ENCODE measurements around the gene TTC28. TPM values are rescaled to one million over a fixed set of nuclear protein-coding genes. Genes with fewer than 3 reads are reported as not detected.
"Not testable (repeated sequence)": the region's sequence is repeated elsewhere in the genome, so short reads cannot be mapped to it uniquely, and the experiment has no call there.

TTC28 gene
- total RNA-seq, 1 experiment from 2014 or later = 7.6 TPM

- in situ Hi-C loops (cut with HindIII; ENCODE audit: low sequenced_read_pairs); DNase-seq (ENCODE audit: low spot score): not testable (repeated sequence)
These were observed 64.2 kb downstream of the TTC28 start for GRCh38 chr22:28615423-28615822.

DNA sequence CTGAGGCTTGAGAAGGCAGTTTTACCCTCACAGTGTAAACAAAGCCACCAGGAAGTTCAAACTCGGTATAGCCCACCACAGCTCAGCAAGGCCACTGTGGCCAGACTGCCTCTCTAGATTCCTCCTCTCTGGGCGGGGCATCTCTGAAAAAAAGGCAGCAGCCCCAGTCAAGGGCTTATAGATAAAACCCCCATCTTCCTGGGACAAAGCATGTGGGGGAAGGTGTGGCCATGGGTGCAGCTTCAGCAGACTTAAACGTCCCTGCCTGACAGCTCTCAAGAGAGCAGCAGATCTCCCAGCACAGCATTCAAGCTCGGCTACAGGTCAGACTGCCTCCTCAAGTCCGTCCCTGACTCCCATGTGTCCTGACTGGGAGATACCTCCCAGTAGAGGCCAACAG lies 69.7 kb downstream of the TTC28 start:
- in situ Hi-C loops (cut with HindIII; ENCODE audit: low sequenced_read_pairs) = no loop called here
- no peak for DNase-seq (ENCODE audit: low spot score)

GRCh38 chr22:28608546-28608945 lies 71.1 kb downstream of the TTC28 start:
- in situ Hi-C loops (cut with HindIII; ENCODE audit: low sequenced_read_pairs) = no loop called here
- no peak for DNase-seq (ENCODE audit: low spot score)

GRCh38 chr22:28607795-28608194 lies 71.8 kb downstream of the TTC28 start:
- in situ Hi-C loops (cut with HindIII; ENCODE audit: low sequenced_read_pairs) = no loop called here
- no peak for DNase-seq (ENCODE audit: low spot score)

GRCh38 chr22:28604966-28605761 lies 74.5 kb downstream of the TTC28 start:
- in situ Hi-C loops (cut with HindIII; ENCODE audit: low sequenced_read_pairs) = no loop called here
- no peak for DNase-seq (ENCODE audit: low spot score)

DNA sequence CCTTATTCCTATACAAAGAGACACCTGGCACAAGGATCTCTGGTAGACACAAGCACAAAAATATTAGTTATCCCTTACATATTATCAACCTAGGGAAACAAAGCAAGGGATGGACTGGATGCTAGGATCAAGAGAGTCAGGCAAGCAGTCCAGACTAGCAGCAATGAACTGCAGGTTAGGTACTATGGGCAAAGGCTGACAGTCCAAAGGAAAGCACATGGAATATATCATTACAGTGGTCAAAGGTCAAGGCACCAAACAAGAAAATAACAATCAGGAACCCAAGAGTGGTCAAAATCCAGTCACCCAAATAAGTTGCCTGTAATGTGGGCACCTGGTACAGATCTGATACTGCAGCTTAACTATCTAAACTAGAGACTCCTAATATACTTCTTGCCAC lies 77.7 kb downstream of the TTC28 start:
- no peak for DNase-seq (ENCODE audit: low spot score)
- in situ Hi-C loops (cut with HindIII; ENCODE audit: low sequenced_read_pairs) = no loop called here

GRCh38 chr22:28600546-28601143 lies 79.0 kb downstream of the TTC28 start:
- in situ Hi-C loops (cut with HindIII; ENCODE audit: low sequenced_read_pairs) = no loop called here
- DNase-seq (ENCODE audit: low spot score) = peak; percentile 69

DNA sequence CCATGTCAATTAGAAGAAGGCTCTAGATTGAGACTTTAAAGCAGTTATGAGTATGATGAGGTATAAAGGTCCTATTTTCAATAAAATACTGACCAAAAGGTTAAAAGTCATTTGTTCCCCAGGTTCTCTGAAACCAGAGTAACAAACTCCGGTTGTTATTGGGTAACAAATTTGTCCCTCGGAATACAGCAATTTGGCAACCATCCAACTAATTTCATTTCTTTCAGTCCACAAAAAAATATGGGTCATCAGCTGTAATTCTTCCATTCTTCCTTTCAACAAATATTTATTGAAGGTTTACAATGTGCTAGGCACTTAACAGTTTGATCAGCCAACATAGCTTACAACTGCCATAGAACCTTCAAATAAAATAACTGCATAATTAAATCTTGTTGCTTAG lies 79.9 kb downstream of the TTC28 start:
- no peak for DNase-seq (ENCODE audit: low spot score)
- in situ Hi-C loops (cut with HindIII; ENCODE audit: low sequenced_read_pairs) = no loop called here

GRCh38 chr22:28597665-28598064 lies 82.0 kb downstream of the TTC28 start:
- in situ Hi-C loops (cut with HindIII; ENCODE audit: low sequenced_read_pairs) = no loop called here
- DNase-seq (ENCODE audit: low spot score) = no peak

- in situ Hi-C loops (cut with HindIII; ENCODE audit: low sequenced_read_pairs) = no loop called here
- DNase-seq (ENCODE audit: low spot score) = peak; percentile 57
These were observed 84.7 kb downstream of the TTC28 start for GRCh38 chr22:28594797-28595462.

GRCh38 chr22:28594076-28594796 lies 85.4 kb downstream of the TTC28 start:
- no peak for DNase-seq (ENCODE audit: low spot score)
- in situ Hi-C loops (cut with HindIII; ENCODE audit: low sequenced_read_pairs) = no loop called here

- no peak for DNase-seq (ENCODE audit: low spot score)
- in situ Hi-C loops (cut with HindIII; ENCODE audit: low sequenced_read_pairs) = no loop called here
These were observed 86.3 kb downstream of the TTC28 start for GRCh38 chr22:28593299-28593698.

DNA sequence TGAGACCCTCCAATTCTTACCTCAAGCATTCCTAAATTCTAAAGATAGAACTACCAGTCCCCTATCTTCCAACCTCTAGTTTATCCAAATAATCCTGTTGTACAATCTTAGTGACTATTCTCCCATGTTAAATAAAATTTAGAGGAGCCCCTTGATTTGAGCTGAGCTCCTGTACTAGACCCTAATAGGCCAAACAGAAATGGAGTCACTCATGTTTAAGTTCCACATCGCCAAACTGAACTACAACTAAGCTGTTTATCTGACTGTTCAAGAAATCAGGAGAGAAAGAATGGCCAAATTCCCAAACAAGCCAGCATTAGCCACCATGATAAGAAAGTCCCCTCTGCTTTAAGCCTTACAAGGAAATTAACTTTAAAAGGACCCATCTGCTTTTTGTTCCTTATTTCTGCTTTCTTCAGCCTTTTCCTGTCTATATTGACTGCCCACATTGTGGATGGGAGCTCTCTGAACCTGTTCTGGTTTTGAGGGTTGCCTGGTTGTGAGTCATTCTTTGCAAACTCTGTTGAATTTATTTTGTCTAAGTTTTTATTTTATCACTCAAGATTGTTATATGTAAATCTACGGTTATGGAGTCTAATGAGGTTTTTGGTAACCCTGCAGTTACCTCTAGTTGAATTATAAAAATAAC lies 90.4 kb downstream of the TTC28 start:
- no peak for DNase-seq (ENCODE audit: low spot score)
- in situ Hi-C loops (cut with HindIII; ENCODE audit: low sequenced_read_pairs) = no loop called here

- in situ Hi-C loops (cut with HindIII; ENCODE audit: low sequenced_read_pairs) = no loop called here
These were observed 94.3 kb downstream of the TTC28 start for GRCh38 chr22:28585324-28585723.

DNA sequence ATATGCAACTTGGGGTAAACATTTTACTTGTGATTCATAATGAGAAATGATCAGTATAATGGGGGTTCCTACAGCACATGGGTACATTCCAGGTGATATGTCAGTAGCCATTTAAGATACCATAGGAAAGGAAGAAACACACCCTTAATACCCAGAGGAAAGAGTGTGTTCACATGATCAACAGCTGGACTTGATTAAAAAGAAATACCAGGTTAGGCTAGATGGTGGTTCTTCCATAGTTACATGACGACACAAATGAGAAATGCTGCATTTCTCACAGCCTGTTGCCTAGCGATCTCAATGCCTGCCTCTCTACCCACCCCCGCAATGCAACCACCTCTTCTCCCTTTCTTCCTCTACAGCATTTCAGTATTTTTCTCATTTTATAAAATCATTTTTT lies 96.8 kb downstream of the TTC28 start:
- in situ Hi-C loops (cut with HindIII; ENCODE audit: low sequenced_read_pairs) = no loop called here
- DNase-seq (ENCODE audit: low spot score) = no peak

More at GRCh38 chr22:28585324-28585723, 94.3 kb downstream of the TTC28 start:
- no peak for DNase-seq (ENCODE audit: low spot score)

- no peak for DNase-seq (ENCODE audit: low spot score)
- in situ Hi-C loops (cut with HindIII; ENCODE audit: low sequenced_read_pairs) = no loop called here
These were observed 98.6 kb downstream of the TTC28 start for GRCh38 chr22:28581016-28581415.

GRCh38 chr22:28576162-28576561 lies 103.5 kb downstream of the TTC28 start:
- in situ Hi-C loops (cut with HindIII; ENCODE audit: low sequenced_read_pairs) = no loop called here
- no peak for DNase-seq (ENCODE audit: low spot score)

DNA sequence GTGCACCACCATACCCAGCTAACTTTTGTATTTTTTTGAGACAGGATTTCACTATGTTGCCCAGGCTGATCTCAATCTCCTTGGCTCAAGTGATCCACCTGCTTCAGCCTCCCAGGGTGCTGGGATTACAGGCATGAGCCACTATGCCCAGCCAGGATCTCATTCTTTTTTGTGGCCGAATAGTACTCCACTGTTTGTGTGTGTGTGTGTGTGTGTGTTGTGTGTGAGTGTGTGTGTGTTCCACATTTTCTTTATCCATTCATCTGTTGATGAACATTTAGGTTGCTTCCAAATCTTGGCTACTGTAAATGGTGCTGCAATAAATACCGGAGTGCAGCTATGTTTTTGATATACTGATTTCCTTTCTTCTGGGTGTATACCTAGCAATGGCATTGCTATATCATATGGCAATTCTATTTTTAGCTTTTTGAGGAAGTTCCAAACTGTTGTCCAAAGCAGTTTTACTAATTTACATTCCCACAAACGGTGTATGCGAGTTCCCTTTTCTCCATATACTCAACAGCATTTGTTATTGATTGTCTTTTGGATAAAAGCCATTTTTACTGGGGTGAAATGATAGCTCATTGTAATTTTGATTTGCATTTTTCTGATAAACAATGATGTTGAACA lies 105.4 kb downstream of the TTC28 start:
- in situ Hi-C loops (cut with HindIII; ENCODE audit: low sequenced_read_pairs) = no loop called here

More for the DNA sequence above, 105.4 kb downstream of the TTC28 start:
- DNase-seq (ENCODE audit: low spot score) = no peak

Data from G401 (cell line).